Measurements from ENCODE around the gene SLC22A13. TPM values are rescaled to one million over a fixed set of nuclear protein-coding genes. Genes with fewer than 3 reads are reported as not detected.

The SLC22A13 gene
- polyA plus RNA-seq, 1 donor from 2014 or later, result not detected

GRCh38 chr3:38313695-38314094 is 48.1 kb downstream of the SLC22A13 start:
- no peak overlapping the region for H3K4me2 ChIP-seq (ENCODE audit: low read length)
- H3F3A ChIP-seq (ENCODE audit: insufficient read depth, low read length, poor library complexity, severe bottlenecking), result no peaks in the 10 kb centered on the region
- no peak overlapping the region for H3K27ac ChIP-seq (ENCODE audit: low read length)
- no peaks in the 10 kb centered on the region for H3K9me3 ChIP-seq (ENCODE audit: low read length)
- no peak for TF ChIP-seq POLR2AphosphoS5 (IDR thresholded peaks at IDR 0.05)
- no peak for TF ChIP-seq EP300 (conservative IDR thresholded peaks at IDR 0.05; ENCODE audit: poor library complexity, severe bottlenecking)
- no peak for TF ChIP-seq TAF1 (IDR thresholded peaks at IDR 0.05; ENCODE audit: low read depth)
- TF ChIP-seq RAD21 (conservative IDR thresholded peaks at IDR 0.05), result no peak
- TF ChIP-seq EZH2 (IDR thresholded peaks at IDR 0.05; ENCODE audit: borderline replicate concordance, insufficient read depth, low read length, poor library complexity, severe bottlenecking), result no peak
- TF ChIP-seq REST (IDR thresholded peaks at IDR 0.05; ENCODE audit: borderline replicate concordance), result no peak
- no peak for TF ChIP-seq MXI1 (conservative IDR thresholded peaks at IDR 0.05; ENCODE audit: poor library complexity, severe bottlenecking)
- no peaks in the 10 kb centered on the region for H4K20me1 ChIP-seq (ENCODE audit: insufficient read depth)
- no peaks in the 10 kb centered on the region for H3K79me2 ChIP-seq (replicated peaks; ENCODE audit: insufficient read depth, low read length)
- H3K27me3 ChIP-seq (ENCODE audit: insufficient read depth, low read depth, low read length), result no peaks in the 10 kb centered on the region
- H3K9me2 ChIP-seq (ENCODE audit: insufficient read depth, low read length), result no peaks in the 10 kb centered on the region
- no peak overlapping the region for H3K4me3 ChIP-seq (ENCODE audit: low read length)
- H3K36me3 ChIP-seq (ENCODE audit: insufficient read depth, low read length), result no peaks in the 10 kb centered on the region
- H2AFZ ChIP-seq (ENCODE audit: low read depth, low read length), result no peak overlapping the region
- H3K9ac ChIP-seq (ENCODE audit: low read length), result no peak overlapping the region

DNA sequence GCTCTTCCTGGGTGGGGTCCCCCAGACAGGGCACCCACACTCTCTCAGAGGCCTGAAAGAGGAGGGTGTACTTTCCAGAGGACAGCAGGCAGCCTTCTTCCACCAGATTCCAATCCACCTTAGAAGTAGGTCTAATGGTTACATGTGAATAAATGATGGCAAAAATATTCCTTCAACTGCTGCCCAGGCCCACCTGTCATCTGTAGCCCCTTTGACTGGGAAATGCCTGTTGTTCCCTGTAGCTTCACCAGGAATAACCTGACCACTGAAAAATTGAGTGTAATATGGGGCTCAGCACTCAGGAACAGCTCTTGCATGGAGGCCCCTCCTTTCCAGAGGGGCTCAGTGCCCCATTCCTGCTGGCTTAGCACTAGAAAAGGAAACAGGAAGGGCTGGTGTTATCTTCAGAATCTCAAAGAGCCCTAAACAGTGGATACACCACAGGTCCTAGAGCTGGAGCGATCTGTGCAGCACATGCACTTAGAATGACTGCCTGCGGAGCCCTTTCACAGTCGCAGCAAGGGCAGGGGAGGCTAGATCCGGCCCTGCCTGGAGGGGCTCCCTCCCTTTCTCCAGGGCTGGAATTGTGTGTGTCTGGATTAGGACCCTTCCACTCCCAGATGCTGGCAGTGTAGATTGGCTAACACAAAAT is 48.6 kb downstream of the SLC22A13 start:
- Histone ChIP-seq H3K27ac (ENCODE audit: low read length) (no peak overlapping the region), H3K4me2 (ENCODE audit: low read length) (no peak overlapping the region), H3K36me3 (ENCODE audit: insufficient read depth, low read length) (no peaks in the 10 kb centered on the region), H3F3A (ENCODE audit: insufficient read depth, low read length, poor library complexity, severe bottlenecking) (no peaks in the 10 kb centered on the region), H3K9me2 (ENCODE audit: insufficient read depth, low read length) (no peaks in the 10 kb centered on the region), H2AFZ (ENCODE audit: low read depth, low read length) (no peak overlapping the region), H4K20me1 (ENCODE audit: insufficient read depth) (no peaks in the 10 kb centered on the region), H3K9me3 (ENCODE audit: low read length) (no peaks in the 10 kb centered on the region), H3K4me3 (ENCODE audit: low read length) (no peak overlapping the region), H3K27me3 (ENCODE audit: insufficient read depth, low read depth, low read length) (no peaks in the 10 kb centered on the region), H3K9ac (ENCODE audit: low read length) (no peak overlapping the region), H3K79me2 (replicated peaks; ENCODE audit: insufficient read depth, low read length) (no peaks in the 10 kb centered on the region)
- TF ChIP-seq EZH2 (IDR thresholded peaks at IDR 0.05; ENCODE audit: borderline replicate concordance, insufficient read depth, low read length, poor library complexity, severe bottlenecking) (no peak), SMC3 (conservative IDR thresholded peaks at IDR 0.05; ENCODE audit: poor library complexity) (no peak), CTCF (IDR thresholded peaks at IDR 0.05; ENCODE audit: poor library complexity, severe bottlenecking) (no peak), REST (IDR thresholded peaks at IDR 0.05; ENCODE audit: borderline replicate concordance) (no peak)

Measured in neural cell (in vitro differentiated cells).